ENCODE data around the gene SLC17A3. TPM values are rescaled to one million over a fixed set of nuclear protein-coding genes. Genes with fewer than 3 reads are reported as not detected.

SLC17A3 gene
- total and polyA plus RNA-seq, 2 donors (not counting 1 experiment from before 2014, with no cell fraction given): not detected

GRCh38 chr6:25896252-25896651 is 22.2 kb upstream of the SLC17A3 start:
- H3K27ac ChIP-seq (ENCODE audit: low read length in 2 of 2): no peak overlapping the region
- ATAC-seq (ENCODE audit: low read depth) (no peak), DNase-seq (no peak)
- H3K4me3 Mint-ChIP-seq: no peak overlapping the region
- no peak overlapping the region for H2AFZ ChIP-seq (ENCODE audit: insufficient read depth, low read depth, low read length, poor library complexity, severe bottlenecking)
- CTCF ChIA-PET: interaction anchor here (1.2 kb wide), 1 partner anchor 15 kb away, joined by 3 read pairs; no protein-coding TSS in a partner anchor
- TF ChIP-seq EZH2 (IDR thresholded peaks at IDR 0.05; ENCODE audit: borderline replicate concordance, insufficient read depth, low read depth, low read length, poor library complexity, severe bottlenecking) (no peak), CTCF (IDR thresholded peaks at IDR 0.05) (no peak)
- no peaks in the 10 kb centered on the region for H3K79me2 ChIP-seq (ENCODE audit: control insufficient read depth, insufficient read depth, low read length)
- POLR2A ChIA-PET: no interaction called here
- H4K20me1 ChIP-seq (ENCODE audit: control insufficient read depth, insufficient read depth, low read length, poor library complexity, severe bottlenecking): no peaks in the 10 kb centered on the region
- no peaks in the 10 kb centered on the region for H3K9me3 ChIP-seq (ENCODE audit: control extremely low read depth in 1 of 3, control insufficient read depth in 2 of 3, insufficient read depth in 1 of 3, low read length in 2 of 3)
- H3K4me1 ChIP-seq (ENCODE audit: control insufficient read depth in 2 of 2, insufficient read depth in 2 of 2, low read length in 2 of 2): no peaks in the 10 kb centered on the region
- H3K4me1 Mint-ChIP-seq: no peaks in the 10 kb centered on the region
- no peaks in the 10 kb centered on the region for H3K9me3 Mint-ChIP-seq (ENCODE audit: insufficient read depth)
- no peak overlapping the region for H3K27ac Mint-ChIP-seq
- no peaks in the 10 kb centered on the region for H3K27me3 ChIP-seq (replicated peaks in 1 of 4; ENCODE audit: control extremely low read depth in 1 of 4, control insufficient read depth in 3 of 4, insufficient read depth in 4 of 4, low read length in 3 of 4)
- no peaks in the 10 kb centered on the region for H3K36me3 ChIP-seq (replicated peaks in 1 of 2; ENCODE audit: control extremely low read depth in 1 of 2, control insufficient read depth in 1 of 2, extremely low read depth in 1 of 2, insufficient read depth in 2 of 2, low read length in 1 of 2)
- 75% methylated on average over 3 of the region's 3 CpGs for WGBS (ENCODE audit: insufficient coverage)
- peaks cover 10% of the 10 kb centered on the region for H3K27me3 Mint-ChIP-seq
- intact Hi-C loops (cut with micrococcal nuclease): no loop called here
- H3K9ac ChIP-seq (ENCODE audit: low read length): no peak overlapping the region
- no peak overlapping the region for H3K4me3 ChIP-seq (ENCODE audit: control extremely low read depth in 1 of 5, extremely low read depth in 1 of 5, insufficient read depth in 1 of 5, low read depth in 2 of 5, low read length in 4 of 5)
- H3K4me2 ChIP-seq (replicated peaks; ENCODE audit: low read depth, low read length, poor library complexity, severe bottlenecking): no peak overlapping the region

GRCh38 chr6:25895771-25896170 is 21.7 kb upstream of the SLC17A3 start:
- H3K36me3 ChIP-seq (replicated peaks in 1 of 2; ENCODE audit: control extremely low read depth in 1 of 2, control insufficient read depth in 1 of 2, extremely low read depth in 1 of 2, insufficient read depth in 2 of 2, low read length in 1 of 2): no peaks in the 10 kb centered on the region
- Mint-ChIP-seq H3K9me3 (ENCODE audit: insufficient read depth) (no peaks in the 10 kb centered on the region), H3K27me3 (peaks cover 10% of the 10 kb centered on the region), H3K4me1 (no peaks in the 10 kb centered on the region), H3K4me3 (no peak overlapping the region), H3K27ac (no peak overlapping the region)
- TF ChIP-seq CTCF (IDR thresholded peaks at IDR 0.05) (no peak), EZH2 (IDR thresholded peaks at IDR 0.05; ENCODE audit: borderline replicate concordance, insufficient read depth, low read depth, low read length, poor library complexity, severe bottlenecking) (no peak)
- ATAC-seq (ENCODE audit: low read depth) (no peak), DNase-seq (no peak)
- no peaks in the 10 kb centered on the region for H3K9me3 ChIP-seq (ENCODE audit: control extremely low read depth in 1 of 3, control insufficient read depth in 2 of 3, insufficient read depth in 1 of 3, low read length in 2 of 3)
- ChIA-PET CTCF (interaction anchor here (1.2 kb wide), 1 partner anchor 14 kb away, joined by 3 read pairs; no protein-coding TSS in a partner anchor), POLR2A (no interaction called here)
- H3K4me1 ChIP-seq (ENCODE audit: control insufficient read depth in 2 of 2, insufficient read depth in 2 of 2, low read length in 2 of 2): no peaks in the 10 kb centered on the region
- no peaks in the 10 kb centered on the region for H4K20me1 ChIP-seq (ENCODE audit: control insufficient read depth, insufficient read depth, low read length, poor library complexity, severe bottlenecking)
- no peak overlapping the region for H3K4me2 ChIP-seq (replicated peaks; ENCODE audit: low read depth, low read length, poor library complexity, severe bottlenecking)
- H3K27me3 ChIP-seq (replicated peaks in 1 of 4; ENCODE audit: control extremely low read depth in 1 of 4, control insufficient read depth in 3 of 4, insufficient read depth in 4 of 4, low read length in 3 of 4): no peaks in the 10 kb centered on the region
- no CpG with 5 or more reads among the region's 1 CpG for WGBS (ENCODE audit: insufficient coverage)
- intact Hi-C loops (cut with micrococcal nuclease): no loop called here
- H2AFZ ChIP-seq (ENCODE audit: insufficient read depth, low read depth, low read length, poor library complexity, severe bottlenecking): no peak overlapping the region
- H3K9ac ChIP-seq (ENCODE audit: low read length): no peak overlapping the region
- H3K4me3 ChIP-seq (ENCODE audit: control extremely low read depth in 1 of 5, extremely low read depth in 1 of 5, insufficient read depth in 1 of 5, low read depth in 2 of 5, low read length in 4 of 5): no peak overlapping the region
- H3K27ac ChIP-seq (ENCODE audit: low read length in 2 of 2): no peak overlapping the region
- no peaks in the 10 kb centered on the region for H3K79me2 ChIP-seq (ENCODE audit: control insufficient read depth, insufficient read depth, low read length)
